ENCODE data around the gene HS2ST1.

DNA sequence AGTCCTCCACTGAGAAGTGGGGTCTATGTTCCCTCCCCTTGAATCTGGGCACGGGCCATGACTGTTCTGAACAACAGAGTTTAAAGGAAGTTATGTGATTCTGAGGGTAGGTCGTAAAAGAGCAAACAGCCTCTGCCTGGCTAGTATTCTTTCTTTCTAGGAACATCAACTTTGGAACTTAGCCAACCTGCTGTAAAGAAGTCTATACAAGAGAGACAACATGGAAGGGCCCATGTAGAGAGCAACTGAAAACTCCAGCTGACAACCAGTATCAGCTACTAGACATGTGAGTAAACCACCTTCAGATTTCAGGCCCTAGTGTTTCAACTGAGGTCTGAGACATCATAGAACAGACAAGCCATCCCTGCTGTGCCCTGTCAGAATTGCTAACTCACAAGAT lies 8.0 kb upstream of the HS2ST1 start:
- TF ChIP-seq, protein P1, sequence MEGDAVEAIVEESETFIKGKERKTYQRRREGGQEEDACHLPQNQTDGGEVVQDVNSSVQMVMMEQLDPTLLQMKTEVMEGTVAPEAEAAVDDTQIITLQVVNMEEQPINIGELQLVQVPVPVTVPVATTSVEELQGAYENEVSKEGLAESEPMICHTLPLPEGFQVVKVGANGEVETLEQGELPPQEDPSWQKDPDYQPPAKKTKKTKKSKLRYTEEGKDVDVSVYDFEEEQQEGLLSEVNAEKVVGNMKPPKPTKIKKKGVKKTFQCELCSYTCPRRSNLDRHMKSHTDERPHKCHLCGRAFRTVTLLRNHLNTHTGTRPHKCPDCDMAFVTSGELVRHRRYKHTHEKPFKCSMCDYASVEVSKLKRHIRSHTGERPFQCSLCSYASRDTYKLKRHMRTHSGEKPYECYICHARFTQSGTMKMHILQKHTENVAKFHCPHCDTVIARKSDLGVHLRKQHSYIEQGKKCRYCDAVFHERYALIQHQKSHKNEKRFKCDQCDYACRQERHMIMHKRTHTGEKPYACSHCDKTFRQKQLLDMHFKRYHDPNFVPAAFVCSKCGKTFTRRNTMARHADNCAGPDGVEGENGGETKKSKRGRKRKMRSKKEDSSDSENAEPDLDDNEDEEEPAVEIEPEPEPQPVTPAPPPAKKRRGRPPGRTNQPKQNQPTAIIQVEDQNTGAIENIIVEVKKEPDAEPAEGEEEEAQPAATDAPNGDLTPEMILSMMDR (IDR thresholded peaks at IDR 0.05): no peak
- no peak for TF ChIP-seq POLR2A (IDR thresholded peaks at IDR 0.05)
- TF ChIP-seq EP300 (IDR thresholded peaks at IDR 0.05): no peak
- TF ChIP-seq POLR2AphosphoS5 (IDR thresholded peaks at IDR 0.05): no peak
